HFF-Myc (cell line): ENCODE measurements around the gene HIPK2.

Experiments
- DNase-seq: peaks from one replicate; pipeline ENCODE4 v3.0.0-alpha.2; 2011; ENCODE audit warnings: low read depth; ENCODE audit errors: extremely low read depth
- H3K4me3 ChIP-seq: replicated peaks from 2 replicates; pipeline ENCODE4 v1.5.1; 2011; ENCODE audit warnings: low read depth, mild to moderate bottlenecking, control low read depth, low read length
- CTCF ChIP-seq: IDR thresholded peaks from 2 replicates; pipeline ENCODE4 v1.5.1; 2012; ENCODE audit warnings: mild to moderate bottlenecking, low read depth, low read length, control low read depth; ENCODE audit errors: missing control alignments

Gene HIPK2

GRCh38 chr7:139784648-139785047 lies 6.8 kb upstream of the HIPK2 start:
- no peak for TF ChIP-seq CTCF
- no peak for DNase-seq

DNA sequence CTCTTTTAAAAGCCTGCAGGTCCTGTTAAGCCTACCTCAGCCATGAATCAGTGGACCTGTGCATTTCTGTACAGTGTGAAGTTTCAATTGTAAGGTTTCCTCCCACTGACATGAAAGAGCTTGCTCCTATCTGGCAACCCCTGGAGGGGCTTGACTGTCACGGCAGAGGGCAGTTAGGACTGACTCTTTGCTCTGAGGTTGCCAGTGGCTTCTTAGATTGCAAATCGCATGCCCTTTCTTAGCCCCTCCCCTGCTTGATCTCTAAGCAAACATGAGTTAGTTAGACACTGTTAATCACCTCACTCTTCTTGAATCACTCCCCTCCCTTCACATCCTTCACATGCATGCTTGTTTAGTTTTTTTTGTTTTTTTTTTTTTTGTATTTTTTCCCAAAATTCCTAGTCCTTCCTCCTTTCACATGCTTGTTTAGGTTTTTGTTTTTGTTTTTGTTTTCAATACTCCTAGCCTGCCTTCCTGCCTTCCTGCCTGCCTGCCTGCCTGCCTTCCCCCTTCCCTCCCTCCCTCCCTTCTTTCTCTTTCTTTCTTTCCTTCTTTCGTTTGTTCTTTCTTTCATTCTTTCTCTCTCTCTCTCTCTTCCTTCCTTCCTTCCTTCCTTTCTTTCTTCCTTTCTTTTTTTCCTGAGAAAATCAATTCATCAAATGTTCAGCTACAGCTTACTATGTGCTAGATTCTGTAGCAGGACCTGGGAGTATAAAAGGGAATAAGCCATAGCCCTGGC lies 6.0 kb upstream of the HIPK2 start:
- TF ChIP-seq CTCF = no peak
- DNase-seq = no peak
- H3K4me3 ChIP-seq = no peak overlapping the region

More at GRCh38 chr7:139784648-139785047, 6.8 kb upstream of the HIPK2 start:
- H3K4me3 ChIP-seq = no peak overlapping the region

DNA sequence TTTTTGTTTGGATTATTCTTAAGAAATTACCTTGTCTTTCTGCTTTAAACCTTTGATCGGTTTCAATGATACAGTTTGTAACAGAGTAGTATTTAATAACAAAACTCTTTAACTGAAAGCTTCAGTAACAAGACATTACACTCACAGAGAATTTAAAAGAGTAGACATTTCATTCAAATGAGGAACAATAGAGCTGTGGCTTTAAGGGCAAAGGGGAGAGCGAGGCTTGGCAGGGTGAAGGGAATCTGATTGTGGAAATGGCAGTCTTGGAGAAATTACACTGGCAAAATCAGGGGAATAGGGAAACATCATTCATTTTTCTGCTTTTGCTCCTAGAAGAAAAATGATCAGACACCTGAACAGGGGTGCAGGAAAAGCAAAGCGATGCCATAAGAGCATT lies 5.1 kb upstream of the HIPK2 start:
- no peak overlapping the region for H3K4me3 ChIP-seq
- DNase-seq = no peak
- TF ChIP-seq CTCF = no peak

GRCh38 chr7:139777133-139777891 lies 486 bp downstream of the HIPK2 start:
- peak overlapping the region; percentile 62 for H3K4me3 ChIP-seq
- no peak for DNase-seq
- no peak for TF ChIP-seq CTCF

GRCh38 chr7:139776486-139777132 lies 1.2 kb downstream of the HIPK2 start:
- TF ChIP-seq CTCF = no peak
- peak overlapping the region; percentile 62 for H3K4me3 ChIP-seq

DNA sequence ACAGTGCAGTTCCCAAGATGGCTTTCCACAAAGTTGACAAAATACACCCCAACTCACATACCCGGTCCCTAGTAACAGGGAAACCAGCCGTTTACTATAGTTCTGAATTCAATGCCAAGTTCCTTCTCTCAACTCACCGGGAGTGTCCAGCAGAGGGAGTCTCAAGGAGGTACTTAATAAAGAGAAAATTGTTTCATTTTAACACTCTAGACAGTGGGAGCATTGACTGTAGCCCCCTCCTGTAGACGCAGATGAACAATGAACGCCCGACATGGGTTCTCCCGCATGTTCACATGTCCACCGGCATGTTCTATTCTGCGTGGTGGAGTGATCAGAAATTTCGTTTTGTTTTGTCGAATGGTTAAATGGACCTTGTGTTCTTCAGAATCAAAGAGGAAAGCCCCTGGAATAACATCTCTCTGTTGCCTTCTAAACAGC lies 1.9 kb downstream of the HIPK2 start:
- TF ChIP-seq CTCF = peak; percentile 79
- H3K4me3 ChIP-seq = peak overlapping the region; percentile 62
- peak; percentile 61 for DNase-seq

More at GRCh38 chr7:139776486-139777132, 1.2 kb downstream of the HIPK2 start:
- DNase-seq = no peak
